Fibroblast of skin of abdomen (primary cell): ENCODE measurements around the gene SF3B2. TPM values are rescaled to one million over a fixed set of nuclear protein-coding genes. Genes with fewer than 3 reads are reported as not detected.
"Not testable (repeated sequence)": the region's sequence is repeated elsewhere in the genome, so short reads cannot be mapped to it uniquely, and the experiment has no call there.

Experiments used
- DNase-seq: peaks from one replicate; pipeline ENCODE4 v3.0.0-alpha.2; 2013
- polyA plus RNA-seq, 2 experiments: library from polyadenylated mRNA; unstranded; fragments of 120-200 nt; gene quantifications; one replicate each; pipeline ENCODE4 v1.2.1, GENCODE V29; 2013; ENCODE audit not compliant: insufficient read length in 2 of 2

The SF3B2 gene, protein sequence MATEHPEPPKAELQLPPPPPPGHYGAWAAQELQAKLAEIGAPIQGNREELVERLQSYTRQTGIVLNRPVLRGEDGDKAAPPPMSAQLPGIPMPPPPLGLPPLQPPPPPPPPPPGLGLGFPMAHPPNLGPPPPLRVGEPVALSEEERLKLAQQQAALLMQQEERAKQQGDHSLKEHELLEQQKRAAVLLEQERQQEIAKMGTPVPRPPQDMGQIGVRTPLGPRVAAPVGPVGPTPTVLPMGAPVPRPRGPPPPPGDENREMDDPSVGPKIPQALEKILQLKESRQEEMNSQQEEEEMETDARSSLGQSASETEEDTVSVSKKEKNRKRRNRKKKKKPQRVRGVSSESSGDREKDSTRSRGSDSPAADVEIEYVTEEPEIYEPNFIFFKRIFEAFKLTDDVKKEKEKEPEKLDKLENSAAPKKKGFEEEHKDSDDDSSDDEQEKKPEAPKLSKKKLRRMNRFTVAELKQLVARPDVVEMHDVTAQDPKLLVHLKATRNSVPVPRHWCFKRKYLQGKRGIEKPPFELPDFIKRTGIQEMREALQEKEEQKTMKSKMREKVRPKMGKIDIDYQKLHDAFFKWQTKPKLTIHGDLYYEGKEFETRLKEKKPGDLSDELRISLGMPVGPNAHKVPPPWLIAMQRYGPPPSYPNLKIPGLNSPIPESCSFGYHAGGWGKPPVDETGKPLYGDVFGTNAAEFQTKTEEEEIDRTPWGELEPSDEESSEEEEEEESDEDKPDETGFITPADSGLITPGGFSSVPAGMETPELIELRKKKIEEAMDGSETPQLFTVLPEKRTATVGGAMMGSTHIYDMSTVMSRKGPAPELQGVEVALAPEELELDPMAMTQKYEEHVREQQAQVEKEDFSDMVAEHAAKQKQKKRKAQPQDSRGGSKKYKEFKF
- polyA plus RNA-seq (2013, experiment 1 of 2; ENCODE audit: insufficient read length) = 190 TPM
- 190 TPM for polyA plus RNA-seq (2013, experiment 2 of 2; ENCODE audit: insufficient read length)

GRCh38 chr11:66051766-66052663, at the start of gene SF3B2:
Gene SF3B2 (plus strand): TSS chr11:66052364. CDS start chr11:66052385, 21 bp downstream.
- peak; percentile 99 for DNase-seq

DNA sequence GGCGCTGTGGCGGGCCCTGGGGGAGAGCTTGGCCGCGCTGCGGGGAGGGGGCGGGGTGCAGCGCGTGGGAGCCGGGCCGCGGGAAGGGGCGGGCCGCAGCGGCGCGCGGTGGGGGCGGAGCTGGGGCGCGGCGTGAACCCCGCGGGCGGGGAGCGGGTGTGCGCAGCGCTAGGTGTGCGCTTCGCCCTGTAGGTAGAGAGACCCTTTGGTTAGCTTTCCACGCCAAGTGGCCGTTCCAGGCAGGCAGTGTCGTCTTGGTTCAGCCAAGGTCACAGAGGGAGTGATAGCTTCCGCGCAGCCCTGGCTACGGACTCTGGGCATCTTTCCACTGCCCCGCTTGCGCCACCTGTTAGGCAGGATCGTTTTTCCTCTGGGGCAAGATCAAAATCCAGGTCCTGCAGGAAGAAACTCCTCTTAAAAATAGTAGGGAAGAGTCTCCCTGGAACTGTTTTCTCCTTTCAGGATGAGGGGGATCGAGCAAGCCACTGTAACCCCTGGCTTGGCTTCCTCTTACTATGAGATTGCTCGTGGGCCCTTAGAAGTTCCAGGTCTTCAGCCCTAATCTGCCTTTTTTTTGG, 49.4 kb upstream of the SF3B2 start:
- DNase-seq = no peak

DNA sequence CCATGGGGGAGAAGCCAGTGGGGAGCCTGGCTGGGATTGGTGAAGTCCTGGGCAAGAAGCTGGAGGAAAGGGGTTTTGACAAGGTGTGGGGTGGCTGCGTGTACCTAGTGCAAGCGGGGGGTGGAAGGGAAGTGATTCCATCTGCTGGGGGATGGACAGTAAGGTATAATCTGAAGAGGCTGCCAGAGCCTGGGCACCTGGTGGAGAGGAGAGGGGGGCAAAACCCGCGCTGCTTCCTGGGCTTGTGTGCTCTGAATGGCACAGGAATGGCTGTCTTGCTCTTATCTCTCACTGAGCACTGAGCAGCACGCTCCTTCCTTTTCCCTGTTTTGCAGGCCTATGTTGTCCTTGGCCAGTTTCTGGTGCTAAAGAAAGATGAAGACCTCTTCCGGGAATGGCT, 48.9 kb upstream of the SF3B2 start:
- no peak for DNase-seq

GRCh38 chr11:66004186-66004585, 48.0 kb upstream of the SF3B2 start:
- no peak for DNase-seq

DNA sequence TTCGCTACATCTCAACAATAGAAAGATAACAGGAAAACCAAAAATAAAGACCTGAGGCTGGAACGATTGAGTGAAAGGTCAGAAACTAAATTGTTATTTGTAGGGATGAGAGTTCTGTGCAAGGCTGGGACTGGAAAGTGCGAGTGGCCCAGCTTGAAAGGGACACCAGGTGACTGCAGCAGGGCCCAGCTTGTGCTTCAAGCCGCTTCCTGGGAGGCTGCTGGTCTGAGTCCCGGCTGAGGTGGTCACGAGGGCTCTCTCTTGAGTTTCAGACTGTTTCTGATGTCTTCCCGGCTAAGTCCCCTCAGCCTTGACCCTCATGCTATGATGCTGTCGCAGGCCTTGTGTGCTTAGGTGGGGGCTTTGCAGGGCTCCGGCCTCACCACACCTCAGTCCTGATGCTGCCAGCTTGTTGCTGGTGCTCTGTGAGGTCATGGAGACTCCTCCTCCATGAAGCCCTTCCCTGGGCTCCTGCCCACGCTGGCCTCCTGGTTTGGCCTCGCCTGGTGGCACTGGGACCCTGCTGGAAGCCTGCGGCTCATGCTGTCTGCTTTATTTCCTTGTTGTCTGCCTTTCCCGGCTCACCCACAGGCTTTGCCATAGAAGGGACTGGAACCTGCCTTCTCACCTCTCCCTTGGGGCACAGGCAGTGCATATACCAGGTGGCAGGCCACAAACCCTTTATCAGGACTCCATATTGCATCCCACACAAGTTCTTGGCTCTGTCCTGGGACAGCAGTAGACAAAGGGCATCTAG, 45.9 kb upstream of the SF3B2 start:
- DNase-seq = no peak

DNA sequence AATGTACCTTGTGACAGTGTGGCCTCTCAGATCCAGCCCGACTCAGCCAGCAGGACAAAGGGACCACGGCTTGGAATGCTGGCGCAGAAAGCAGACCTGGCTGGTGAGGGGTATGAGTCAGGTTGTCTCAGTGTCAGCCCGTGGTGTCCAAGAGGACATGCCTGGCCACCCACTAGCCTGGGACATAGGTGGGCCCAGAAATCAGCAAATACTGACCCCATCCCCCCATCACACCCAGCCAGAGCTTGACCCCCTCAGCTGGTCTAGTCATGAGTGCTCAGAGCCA, 45.3 kb upstream of the SF3B2 start:
- DNase-seq = no peak

DNA sequence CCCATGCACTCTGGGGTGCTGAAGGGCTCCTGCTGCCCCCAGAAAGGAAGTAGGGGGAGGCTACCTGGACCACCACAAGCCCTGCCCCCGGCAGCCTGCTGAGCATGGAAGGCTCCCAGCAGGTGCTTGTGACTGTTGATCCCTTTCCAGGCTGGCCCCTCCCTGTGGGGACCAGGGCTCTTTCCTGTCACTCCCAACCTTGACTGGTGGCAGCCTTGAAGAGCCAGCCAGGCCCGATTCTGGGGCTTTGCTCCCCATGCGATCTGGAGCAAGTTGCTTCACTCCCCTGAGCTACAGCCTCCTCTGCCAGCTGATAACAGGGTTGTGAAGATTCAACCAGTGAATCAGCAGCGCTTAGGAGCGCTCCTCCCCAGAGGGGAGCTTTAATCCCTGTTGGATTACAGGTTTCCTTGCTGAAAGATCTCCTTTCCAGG, 44.9 kb upstream of the SF3B2 start:
- DNase-seq = no peak

DNA sequence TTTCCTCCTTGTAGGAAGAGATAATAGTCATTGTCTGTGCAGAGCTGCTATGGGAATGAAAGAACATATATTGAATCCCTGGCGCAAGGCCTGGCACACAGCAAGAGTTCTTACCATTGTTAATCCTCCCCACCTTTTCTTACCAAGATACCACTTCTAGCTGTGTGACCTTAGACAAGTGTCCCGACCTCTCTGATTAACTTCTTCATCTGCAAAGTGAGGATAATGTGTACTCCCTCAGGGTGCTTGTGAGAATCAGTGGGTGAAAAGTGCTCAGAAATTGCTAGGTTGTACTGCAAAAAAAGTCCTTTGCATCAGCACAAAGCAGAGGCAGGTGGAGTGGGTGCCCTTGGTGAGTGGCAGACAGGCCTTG, 44.1 kb upstream of the SF3B2 start:
- no peak for DNase-seq

GRCh38 chr11:66008468-66009101, 43.6 kb upstream of the SF3B2 start:
- no peak for DNase-seq

- not testable (repeated sequence) for DNase-seq
Observed at GRCh38 chr11:66010036-66010435, 42.1 kb upstream of the SF3B2 start.

DNA sequence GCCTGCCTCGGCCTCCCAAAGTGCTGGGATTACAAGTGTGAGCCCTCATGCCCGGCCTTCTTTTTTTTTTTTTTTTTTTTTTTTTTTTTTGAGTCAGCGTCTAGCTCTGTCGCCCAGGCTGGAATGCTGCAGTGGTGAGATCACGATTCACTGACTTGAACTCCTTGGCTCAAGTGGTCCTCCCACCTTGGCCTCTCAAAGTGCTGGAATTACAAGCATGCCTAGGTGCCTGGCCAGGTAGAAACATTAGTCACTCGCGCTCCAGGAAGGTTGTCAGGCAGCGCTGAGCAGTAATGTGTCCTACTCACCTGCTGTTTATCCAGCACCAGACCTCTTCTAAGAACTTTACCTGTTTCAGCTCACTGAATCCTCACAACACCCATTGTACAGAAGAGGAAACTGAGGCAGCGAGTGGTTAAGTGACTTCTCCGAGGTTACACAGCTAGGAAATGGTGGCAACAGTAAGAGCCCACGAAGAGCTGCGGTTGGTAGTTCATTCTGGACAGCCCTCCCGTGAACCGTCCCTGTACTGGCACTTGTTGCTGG, 40.9 kb upstream of the SF3B2 start:
- peak; percentile 40 for DNase-seq

- no peak for DNase-seq
Observed at GRCh38 chr11:66011785-66012303, 40.3 kb upstream of the SF3B2 start, which contains the start of gene CST6. Gene CST6 (plus strand): TSS chr11:66012008. CDS start chr11:66012045, 37 bp downstream.

DNA sequence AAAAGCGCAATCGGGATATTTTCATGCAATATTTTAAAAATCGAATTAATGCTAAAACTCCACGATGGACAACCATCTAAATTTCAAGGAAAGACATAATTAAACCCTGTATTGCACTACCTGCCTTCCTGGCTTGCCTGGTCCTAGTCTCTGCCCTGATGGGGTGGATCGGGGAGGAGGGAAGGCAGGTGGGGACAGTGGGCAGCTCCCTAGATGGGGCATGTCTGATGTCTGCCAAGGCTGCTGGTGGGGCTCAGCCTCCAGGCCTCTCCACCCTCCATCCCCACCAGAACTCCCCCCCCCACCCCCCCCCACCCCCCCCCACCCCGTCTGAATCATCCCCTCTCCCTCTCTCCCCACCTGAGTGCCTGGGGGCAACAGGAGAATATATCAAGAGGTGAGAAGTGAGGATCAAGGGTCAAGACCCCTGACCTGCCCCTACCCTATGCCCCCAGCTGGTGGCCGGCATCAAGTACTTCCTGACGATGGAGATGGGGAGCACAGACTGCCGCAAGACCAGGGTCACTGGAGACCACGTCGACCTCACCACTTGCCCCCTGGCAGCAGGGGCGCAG, 39.7 kb upstream of the SF3B2 start:
- DNase-seq = no peak

- no peak for DNase-seq
Observed at GRCh38 chr11:66012946-66013761, 39.0 kb upstream of the SF3B2 start.

DNA sequence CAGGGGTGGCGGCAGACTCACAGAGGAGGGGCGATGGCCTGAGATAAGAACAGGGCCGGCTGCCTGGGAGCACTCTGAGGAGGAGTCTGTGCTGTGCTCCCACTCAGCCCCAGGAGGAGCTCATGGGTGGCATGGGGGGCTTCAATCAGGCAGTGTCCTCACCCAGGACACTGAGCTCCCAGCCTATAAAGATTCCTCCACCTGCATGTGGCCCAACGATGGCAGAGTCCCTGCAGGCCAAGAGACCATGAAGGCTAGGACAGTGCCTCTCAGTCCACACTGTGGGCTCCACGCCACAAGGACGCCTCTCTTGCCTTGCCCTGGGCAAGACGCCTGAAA, 38.4 kb upstream of the SF3B2 start:
- no peak for DNase-seq

DNA sequence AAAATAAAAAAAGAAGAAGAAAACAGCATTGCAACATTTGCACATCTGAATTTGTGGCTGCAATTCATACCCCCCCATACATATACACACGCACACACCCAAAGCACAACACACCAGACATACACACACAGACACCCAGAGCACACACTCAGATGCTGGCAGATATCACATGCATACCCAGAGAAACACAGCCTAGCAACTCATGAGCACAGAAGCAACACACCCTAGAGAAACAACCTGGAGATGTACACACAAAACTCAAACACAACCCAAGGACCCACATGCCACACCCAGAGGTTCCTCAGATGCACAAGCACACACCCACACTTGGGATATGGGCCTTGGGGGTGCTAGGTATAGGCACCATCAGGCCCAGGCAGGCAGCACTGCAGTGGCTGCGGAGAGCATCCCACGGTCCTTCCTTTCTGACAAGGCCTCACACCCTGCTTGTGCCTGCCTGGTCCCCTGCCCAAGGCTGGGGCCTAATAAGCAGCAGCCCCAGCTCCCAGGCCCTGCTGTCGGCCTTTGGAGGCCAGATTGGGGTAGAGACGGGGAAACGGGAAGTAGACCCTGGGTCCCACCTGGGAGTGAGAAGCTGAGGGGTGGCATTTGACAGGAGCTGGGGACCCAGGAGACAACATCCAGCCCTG, 37.2 kb upstream of the SF3B2 start:
- DNase-seq = no peak

DNA sequence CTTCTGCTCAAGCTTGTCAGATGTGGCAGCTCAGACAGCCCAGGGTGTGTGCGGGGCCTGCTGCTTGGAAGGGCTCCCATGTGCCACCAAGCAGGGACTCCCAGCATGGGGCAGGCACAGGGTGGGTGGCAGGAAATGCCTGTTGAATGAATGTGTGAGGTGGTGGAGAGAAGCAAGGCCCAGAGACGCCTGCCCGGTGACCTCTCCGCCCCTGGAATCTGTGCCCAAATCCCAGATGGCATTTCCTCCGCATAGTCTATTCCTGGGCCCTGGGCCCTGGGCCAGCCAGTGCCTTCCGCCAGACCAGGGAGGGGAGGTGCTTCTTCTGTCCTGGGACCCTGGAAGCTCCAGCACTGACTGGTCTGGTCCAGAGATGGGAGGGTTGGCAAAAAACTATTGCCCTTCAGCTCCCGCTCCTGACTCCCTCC, 36.7 kb upstream of the SF3B2 start:
- peak; percentile 12 for DNase-seq
